Measurements from ENCODE around the gene HEATR5B.

DNA sequence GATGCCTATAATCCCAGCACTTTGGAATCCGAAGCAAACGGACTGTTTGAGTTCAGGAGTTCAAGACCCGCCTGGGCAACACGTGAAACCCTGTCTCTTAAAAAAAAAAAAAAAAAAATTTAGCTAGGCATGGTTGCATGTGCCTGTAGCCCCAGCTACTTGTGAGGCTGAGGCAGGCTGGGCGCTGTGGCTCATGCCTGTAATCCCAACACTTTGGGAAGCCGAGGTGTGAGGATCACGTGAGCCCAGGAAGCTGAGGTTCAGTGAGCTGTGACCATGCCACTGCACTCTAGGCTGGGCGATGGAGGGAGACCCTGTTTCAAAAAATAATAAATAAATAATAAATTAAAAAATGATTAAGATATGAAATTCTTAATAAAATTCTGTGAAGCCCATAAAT lies 108.9 kb downstream of the HEATR5B start:
- TF ChIP-seq, protein P1, sequence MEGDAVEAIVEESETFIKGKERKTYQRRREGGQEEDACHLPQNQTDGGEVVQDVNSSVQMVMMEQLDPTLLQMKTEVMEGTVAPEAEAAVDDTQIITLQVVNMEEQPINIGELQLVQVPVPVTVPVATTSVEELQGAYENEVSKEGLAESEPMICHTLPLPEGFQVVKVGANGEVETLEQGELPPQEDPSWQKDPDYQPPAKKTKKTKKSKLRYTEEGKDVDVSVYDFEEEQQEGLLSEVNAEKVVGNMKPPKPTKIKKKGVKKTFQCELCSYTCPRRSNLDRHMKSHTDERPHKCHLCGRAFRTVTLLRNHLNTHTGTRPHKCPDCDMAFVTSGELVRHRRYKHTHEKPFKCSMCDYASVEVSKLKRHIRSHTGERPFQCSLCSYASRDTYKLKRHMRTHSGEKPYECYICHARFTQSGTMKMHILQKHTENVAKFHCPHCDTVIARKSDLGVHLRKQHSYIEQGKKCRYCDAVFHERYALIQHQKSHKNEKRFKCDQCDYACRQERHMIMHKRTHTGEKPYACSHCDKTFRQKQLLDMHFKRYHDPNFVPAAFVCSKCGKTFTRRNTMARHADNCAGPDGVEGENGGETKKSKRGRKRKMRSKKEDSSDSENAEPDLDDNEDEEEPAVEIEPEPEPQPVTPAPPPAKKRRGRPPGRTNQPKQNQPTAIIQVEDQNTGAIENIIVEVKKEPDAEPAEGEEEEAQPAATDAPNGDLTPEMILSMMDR (IDR thresholded peaks at IDR 0.05; ENCODE audit: insufficient read depth, low read depth, low read length) = no peak
- TF ChIP-seq EZH2 (IDR thresholded peaks at IDR 0.05; ENCODE audit: insufficient read depth, low read length) = no peak

Data from astrocyte (in vitro differentiated cells and primary cell).